Right lung (tissue), 10 donors: Measurements from ENCODE around the gene WDR55. TPM values are rescaled to one million over a fixed set of nuclear protein-coding genes. Genes with fewer than 3 reads are reported as not detected.
A peak's percentile ranks its signal among the peaks of the same experiment; 100 is the strongest.
"Not testable (repeated sequence)": the region's sequence is repeated elsewhere in the genome, so short reads cannot be mapped to it uniquely, and the experiment has no call there.

Source experiments
- DNase-seq, 2 donors: peaks; one replicate each; pipeline ENCODE4 v3.0.0-alpha.2; 2013
- long read RNA-seq, 8 donors: transcript quantifications; one replicate each; lab custom pipeline, GENCODE V29; 2026
- polyA plus RNA-seq, 5 donors: library from polyadenylated mRNA; unstranded; fragments of 120-200 nt; gene quantifications; one replicate each; pipeline versions ENCODE4 v1.2.1 to v1.2.3, GENCODE V29; 2013; ENCODE audit warnings: inconsistent platforms in 1 of 5, low replicate concordance in 1 of 5; ENCODE audit not compliant: insufficient read length in 5 of 5, insufficient read depth in 1 of 5

Gene WDR55, protein sequence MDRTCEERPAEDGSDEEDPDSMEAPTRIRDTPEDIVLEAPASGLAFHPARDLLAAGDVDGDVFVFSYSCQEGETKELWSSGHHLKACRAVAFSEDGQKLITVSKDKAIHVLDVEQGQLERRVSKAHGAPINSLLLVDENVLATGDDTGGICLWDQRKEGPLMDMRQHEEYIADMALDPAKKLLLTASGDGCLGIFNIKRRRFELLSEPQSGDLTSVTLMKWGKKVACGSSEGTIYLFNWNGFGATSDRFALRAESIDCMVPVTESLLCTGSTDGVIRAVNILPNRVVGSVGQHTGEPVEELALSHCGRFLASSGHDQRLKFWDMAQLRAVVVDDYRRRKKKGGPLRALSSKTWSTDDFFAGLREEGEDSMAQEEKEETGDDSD
- polyA plus RNA-seq = 10 to 100 TPM; 15.3 to 21.5 (median 20.5) TPM
- long read RNA-seq, donor 1, full-length matches to known transcripts = 5 of 105 reads
- long read RNA-seq, donor 1, partial matches to known transcripts = 88 of 105 reads
- long read RNA-seq, donor 1, other reads (novel, unspliced or antisense) = 12 of 105 reads
- long read RNA-seq, donor 2, full-length matches to known transcripts = 3 of 3 reads
- long read RNA-seq, donor 2, partial matches to known transcripts = 0 of 3 reads
- long read RNA-seq, donor 2, other reads (novel, unspliced or antisense) = 0 of 3 reads
- long read RNA-seq, donor 3, full-length matches to known transcripts = 2 of 82 reads
- long read RNA-seq, donor 3, partial matches to known transcripts = 54 of 82 reads
- long read RNA-seq, donor 3, other reads (novel, unspliced or antisense) = 26 of 82 reads
- long read RNA-seq, donor 4, full-length matches to known transcripts = 2 of 57 reads
- long read RNA-seq, donor 4, partial matches to known transcripts = 43 of 57 reads
- long read RNA-seq, donor 4, other reads (novel, unspliced or antisense) = 12 of 57 reads
- long read RNA-seq, donor 5, full-length matches to known transcripts = 5 of 5 reads
- long read RNA-seq, donor 5, partial matches to known transcripts = 0 of 5 reads
- long read RNA-seq, donor 5, other reads (novel, unspliced or antisense) = 0 of 5 reads
- long read RNA-seq, donor 6, full-length matches to known transcripts = 8 of 15 reads
- long read RNA-seq, donor 6, partial matches to known transcripts = 7 of 15 reads
- long read RNA-seq, donor 6, other reads (novel, unspliced or antisense) = 0 of 15 reads
- long read RNA-seq, donor 7, full-length matches to known transcripts = 6 of 6 reads
- long read RNA-seq, donor 7, partial matches to known transcripts = 0 of 6 reads
- long read RNA-seq, donor 7, other reads (novel, unspliced or antisense) = 0 of 6 reads
- long read RNA-seq, donor 8, full-length matches to known transcripts = 1 of 16 reads
- long read RNA-seq, donor 8, partial matches to known transcripts = 15 of 16 reads
- long read RNA-seq, donor 8, other reads (novel, unspliced or antisense) = 0 of 16 reads

DNA sequence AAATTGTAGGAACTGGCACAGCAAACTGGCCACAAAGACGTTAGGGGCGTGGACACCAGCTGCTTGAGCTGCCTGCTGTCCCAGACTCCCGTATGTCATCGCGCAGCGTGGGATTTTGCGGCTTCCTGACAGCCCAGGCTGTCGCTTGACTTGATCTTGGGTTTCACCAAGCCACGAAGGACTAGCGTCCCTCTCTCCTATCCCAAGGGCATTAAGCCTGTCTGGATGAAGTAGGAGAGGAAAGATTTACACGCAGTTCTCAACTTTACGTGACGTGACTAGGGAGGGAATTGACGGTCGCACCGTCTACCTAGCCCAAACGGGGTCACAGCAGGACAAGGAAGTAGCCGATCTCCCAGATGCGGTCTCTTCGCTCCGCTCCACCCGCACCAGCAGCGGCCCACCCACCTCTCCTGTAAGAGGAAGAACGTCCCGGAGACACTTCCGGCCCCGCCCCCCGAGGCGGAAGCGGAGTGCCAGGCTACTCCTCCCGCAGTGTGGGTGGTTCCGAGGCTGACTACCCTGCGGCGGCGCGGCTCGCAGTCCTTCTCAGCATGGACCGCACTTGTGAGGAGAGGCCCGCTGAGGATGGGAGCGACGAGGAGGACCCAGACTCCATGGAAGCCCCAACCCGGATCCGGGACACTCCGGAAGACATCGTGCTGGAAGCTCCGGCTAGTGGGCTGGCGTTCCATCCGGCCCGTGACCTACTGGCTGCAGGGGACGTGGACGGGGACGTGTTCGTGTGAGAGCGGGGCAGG, at the start of gene WDR55:
TSS of gene WDR55 (plus strand) at position 546 of the 761 bp plus-strand sequence. CDS start at position 555, 9 bp downstream.
- DNase-seq = peak; percentile 90

DNA sequence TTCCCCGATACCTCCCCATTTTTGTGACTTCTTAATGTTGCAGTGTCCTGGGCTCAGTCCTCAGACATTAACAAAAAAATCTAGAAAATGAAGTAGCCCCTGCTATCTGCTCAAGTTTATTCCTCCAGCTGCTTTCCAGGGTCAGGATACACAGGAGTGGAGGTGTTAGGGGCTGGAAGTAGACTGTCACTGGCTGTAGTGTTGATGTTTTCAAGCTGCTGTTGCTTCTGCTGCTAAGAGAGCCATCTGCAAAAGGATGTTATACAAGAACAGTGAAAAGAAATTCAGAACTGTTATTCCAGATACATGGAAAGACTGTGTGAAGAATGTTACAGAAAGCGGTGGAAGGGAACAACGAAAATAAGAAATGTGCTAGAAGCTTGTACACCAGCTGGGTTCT, 42.4 kb upstream of the WDR55 start:
- DNase-seq = peak; percentile 71 to 75

DNA sequence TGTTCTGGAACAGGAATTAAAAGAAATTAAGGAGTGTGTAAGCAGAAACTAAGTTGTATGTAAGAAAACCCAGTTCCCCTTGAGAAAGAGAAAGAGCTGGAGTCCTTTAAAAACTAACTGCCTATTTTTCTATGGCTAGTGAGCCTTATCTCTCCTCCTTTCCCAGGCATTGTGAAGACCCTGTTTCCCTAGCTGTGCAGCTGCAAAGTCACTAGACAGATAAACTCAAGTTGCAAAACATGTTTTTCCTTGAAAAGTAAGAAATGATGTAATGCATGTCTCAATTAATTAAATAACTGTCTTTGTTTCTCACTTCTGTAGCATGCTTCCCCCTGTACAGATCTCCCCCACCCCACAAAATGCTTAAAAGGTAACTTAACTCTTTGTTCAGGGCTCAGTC, 41.6 kb upstream of the WDR55 start:
- not testable (repeated sequence) for DNase-seq

DNA sequence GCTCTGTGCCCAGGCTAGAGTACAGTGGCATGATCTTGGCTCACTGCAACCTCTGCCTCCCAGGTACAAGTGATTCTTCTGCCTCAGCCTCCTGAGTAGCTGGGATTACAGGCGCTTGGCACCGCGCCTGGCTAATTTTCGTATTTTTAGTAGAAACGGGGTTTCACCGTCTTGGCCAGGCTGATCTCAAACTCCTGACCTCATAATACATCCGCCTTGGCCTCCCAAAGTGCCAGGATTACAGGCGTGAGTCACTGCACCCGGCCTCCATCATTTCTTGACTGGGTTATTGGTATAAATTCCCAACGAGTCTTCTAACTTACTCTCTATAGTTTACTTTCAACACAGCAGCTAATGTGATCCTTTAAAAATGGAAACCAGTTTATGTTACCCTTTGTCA, 39.8 kb upstream of the WDR55 start:
- not testable (repeated sequence) for DNase-seq

DNA sequence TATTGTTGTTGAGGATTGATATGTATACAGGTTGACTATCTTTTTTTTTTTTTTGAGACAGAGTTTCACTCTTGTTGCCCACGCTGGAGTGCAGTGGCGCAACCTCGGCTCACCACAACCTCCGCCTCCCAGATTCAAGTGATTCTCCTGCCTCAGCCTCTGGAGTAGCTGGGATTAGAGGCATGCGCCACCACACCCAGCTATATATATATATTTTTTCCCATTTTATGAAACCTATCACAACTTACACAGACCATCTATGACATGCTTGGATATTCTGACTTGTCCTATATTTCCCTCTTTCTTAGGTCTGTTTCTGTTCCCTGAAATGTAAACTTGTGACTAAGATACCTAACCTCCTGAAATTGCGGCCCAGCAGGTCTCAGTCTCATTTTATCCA, 36.7 kb upstream of the WDR55 start:
- DNase-seq = no peak

DNA sequence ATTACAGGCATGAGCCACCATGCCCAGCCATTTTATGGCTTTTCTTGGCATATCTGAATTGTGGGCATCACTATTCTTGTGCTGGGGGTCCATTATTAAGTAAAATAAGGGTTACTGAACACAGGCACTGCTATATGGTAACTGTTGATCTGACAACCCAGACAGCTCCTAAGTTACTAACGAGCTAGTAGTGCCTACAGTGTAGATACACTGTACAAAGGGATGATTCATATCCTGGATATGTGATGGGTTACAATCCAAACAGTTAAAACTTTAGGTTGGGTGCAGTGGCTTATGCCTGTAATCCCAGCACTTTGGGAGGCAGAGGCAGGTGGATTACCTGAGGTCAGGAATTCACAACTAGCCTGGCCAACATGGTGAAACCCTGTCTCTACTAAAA, 36.0 kb upstream of the WDR55 start:
- no peak for DNase-seq

DNA sequence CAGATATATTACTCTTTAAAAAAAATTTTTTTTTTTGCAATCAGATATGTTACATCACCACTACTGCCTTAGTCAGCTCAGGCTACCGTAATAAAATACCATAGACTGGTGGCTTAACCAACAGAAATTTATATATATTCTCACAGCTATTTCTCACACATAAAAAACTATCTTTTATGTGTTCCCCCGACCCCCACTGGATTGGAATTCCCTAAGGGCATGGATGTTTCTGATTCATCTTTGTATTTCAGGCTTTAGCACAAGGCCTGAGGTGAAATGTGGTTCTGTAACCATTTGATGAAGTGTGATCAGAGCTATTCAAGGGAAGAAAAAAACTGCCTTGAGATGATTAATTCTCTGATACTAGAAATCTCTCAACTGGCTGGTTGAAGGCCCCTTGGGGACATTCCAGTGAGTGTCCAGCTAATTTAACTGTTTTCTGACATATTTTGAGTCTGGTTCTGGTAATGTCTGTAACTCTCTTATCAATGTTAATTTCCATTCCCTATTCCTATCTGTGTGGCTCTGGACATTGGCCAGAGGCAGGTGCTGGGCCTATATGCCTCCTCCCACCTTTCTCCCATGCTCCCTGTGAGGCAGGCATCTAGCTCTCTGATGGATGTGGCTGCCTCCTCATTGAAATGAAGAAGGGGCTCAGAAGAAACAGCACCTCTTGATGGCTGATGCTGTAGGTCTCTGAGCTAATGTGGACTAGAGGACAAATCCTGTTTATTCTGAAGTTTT, 34.2 kb upstream of the WDR55 start:
- DNase-seq = peak in 1 of 2 donors; percentile 61

DNA sequence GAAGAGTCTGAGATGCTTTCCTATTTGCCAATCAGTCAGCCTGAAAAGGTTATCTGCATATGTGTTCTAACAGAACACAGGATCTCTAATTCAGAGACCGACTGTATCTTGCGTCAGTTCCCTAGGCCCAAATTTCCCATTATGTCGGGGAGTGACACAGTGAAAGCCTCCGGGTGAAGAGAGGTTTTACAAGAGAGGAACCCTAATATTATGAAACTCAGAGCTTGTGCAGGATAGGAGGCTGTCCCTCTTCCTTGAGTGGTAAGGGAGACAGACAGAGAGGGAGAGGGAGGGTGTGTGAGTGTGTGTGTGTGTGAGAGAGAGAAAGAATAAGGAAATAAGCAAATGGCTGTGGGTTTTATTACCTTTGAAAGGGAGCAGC, 33.7 kb upstream of the WDR55 start:
- DNase-seq = no peak

DNA sequence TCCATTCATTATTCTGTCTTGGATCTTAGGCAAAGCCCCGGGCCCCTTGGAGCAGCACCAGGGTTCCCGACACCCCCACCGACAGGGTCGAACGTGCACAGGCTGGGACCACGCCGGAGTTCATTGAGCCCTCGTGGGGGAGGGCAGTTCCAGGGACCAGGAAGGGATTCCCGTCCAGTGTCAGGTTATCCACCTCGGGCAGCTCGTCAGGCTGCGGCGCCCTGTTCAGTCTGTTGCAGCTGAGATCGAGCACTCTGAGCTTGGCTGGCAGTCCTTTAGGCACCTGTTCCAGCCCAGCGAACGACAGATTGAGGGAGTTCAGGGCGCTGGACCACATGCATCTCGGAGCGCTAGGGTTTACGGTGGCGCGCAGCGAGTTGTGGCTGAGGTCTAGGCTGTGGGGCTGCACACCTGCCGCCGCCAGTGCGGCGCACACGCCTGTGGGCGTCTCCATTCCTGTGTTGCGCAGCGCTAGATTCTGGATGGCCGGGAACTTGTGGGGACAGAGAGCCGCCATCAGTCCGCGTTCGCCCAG, 32.8 kb upstream of the WDR55 start:
- DNase-seq = no peak

DNA sequence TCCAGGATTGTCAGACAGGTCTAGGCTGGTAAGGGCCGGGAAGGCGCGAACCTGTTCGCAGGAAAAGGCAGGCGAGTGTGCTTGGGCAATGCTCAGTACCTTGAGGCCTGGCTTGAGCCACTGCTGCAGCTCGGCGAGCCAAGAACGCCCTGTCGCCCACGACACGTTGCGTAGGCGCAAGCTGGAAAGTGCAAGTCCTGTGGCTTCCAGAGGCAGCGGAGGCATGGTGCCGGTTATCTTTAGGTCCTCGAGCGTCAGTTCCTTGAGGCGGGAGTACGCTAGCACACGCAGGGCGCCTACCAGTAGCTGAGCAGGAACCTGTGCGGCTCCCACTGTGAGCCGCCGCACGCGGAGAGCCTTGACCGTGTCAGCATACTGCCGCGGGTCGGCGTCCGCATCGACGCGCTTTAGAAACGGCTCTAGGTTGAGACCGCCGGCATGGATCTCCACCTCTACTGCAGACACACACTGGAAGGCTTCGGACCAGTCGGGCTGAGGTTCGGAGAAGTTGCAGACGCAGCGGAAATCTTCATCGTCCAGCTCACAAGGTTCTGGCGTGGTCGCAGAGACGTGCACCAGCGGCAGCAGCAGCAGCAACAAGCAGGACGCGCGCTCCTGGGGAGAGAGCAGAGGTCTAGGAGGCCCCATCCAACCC, 32.2 kb upstream of the WDR55 start:
- no peak for DNase-seq

DNA sequence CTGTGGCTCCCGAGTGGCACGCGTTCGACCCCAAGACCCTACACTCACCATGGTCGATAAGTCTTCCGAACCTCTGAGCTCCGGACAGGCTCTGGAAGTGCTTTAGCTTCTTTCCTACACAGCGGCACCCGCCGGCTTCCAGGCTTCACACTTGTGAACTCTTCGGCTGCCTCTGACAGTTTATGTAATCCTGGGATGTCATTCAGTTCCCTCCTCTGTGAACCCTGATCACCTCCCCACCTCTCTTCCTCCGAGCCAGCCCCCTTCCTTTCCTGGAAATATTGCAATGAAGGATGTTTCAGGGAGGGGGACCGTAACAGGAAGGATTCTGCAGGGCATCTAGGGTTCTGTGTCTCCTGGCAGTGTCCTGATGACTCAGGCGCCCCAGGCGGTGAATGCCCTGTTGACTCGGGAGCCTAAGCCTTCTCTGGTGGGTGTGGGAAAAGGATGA, 31.7 kb upstream of the WDR55 start, which contains the start of gene CD14:
TSS of gene CD14 (minus strand) at position 155 of the 451 bp plus-strand sequence. CDS start at position 51, 104 bp downstream.
- no peak for DNase-seq

DNA sequence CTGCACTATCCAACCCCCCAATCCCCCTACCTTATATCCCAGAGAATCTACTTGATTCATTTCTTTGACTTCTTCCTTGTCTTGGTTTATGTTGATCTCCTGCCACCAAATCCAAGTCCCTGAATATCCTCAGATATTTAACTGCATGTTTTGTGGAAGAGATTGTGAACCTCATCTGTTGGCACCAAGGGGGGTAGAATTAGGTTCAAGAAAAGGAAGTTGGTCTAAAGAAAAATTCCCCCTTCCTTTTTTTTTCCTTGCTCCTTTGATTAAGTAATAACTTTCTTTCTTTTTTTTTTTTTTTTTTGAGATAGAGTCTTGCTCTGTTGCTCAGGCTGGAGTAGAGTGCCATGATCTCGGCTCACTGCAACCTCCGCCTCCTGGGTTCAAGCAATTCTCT, 31.2 kb upstream of the WDR55 start:
- DNase-seq = no peak

DNA sequence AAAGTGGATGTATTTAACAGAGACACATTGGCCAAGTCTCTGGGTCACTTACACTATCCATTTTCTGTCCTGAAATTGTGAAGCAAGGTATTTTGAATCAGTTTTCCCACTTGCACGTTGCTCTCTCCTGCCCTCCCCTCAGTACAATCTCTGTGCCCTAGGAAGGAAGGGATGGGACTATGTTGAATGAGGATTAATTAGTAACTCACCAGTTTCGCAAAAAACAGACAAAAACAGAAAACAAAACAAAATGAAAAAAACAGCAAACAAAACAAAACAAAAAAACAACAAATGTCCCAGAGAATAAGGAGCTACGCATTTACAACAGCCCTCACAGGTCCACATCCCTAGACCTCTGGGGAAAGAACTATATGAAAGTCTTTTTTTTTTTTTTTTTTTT, 30.6 kb upstream of the WDR55 start:
- DNase-seq = no peak

DNA sequence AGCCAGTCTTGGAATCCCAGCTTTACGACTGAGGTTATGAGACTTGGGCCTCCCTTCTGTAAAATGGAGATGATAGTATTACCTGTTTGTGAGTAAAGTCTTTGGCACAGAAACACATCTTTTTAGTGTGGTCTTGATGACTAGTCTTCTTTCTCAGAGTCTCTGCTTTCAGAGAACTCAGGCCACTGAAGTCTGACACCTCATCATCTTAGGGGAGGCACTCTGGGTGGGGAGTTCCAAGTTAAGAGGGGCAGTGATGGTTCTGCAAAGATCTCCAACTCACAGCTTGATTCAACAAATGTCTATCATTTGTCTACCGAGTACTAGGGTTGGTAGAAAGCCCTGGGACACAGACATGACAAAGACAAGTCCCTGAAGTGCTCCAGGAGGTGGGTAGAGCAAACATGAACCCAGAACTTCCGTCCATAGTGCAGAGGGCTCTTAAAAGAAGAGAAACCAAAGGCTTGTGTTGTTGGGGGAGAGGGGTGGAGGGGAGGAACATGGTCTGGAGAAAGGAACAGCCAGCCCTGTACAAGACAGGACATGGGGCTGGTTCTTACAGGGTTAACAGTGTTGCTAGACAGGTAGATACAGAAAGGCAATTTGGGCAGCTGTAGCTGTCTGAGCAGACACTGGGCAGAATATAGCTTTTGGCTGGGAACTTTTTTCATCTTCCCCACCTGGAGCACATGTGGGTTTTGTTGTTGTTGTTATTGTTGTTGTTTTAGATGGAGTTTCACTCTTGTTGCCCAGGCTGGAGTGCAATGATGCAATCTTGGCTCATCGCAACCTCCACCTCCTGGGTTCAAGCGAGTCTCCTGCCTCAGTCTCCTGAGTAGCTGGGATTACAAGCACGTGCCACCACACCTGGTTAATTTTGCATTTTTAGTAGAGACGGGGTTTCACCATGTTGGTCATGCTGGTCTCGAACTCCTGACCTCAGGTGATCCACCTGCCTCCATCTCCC, 29.1 kb upstream of the WDR55 start:
- DNase-seq = no peak

DNA sequence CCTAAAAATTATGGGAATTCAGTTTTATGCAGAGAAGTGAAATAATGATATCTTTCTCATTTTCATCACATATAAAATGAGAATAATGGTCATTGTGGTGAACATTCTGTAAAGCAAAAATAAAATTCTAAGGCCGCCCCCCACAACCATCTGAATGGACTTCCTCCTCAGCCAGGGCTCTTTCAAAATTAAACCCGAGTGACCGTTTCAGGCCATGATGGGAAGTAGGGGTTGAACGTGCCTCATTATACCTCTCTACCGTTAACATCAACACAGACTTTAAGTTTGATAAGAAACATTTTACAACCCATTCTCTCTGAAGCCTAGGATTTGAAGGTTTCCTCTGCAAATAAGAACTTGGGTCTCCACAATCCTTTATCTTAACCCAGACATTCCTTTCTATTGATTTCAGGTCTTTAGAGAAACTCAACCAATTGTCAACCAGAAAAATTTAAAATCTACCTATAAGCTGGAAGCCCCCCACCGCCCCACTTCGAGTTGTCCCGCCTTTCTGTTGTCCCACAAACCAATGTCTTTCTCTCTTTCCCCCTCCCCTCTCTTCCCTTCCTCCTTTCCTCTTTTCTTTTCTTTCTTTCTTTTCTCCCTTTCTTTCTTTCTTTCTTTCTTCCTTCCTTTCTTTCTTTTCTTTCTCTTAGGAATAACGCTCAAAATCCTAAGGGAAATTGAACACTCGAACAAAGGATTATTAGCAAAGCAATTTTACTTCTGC, 27.2 kb upstream of the WDR55 start:
- no peak for DNase-seq

DNA sequence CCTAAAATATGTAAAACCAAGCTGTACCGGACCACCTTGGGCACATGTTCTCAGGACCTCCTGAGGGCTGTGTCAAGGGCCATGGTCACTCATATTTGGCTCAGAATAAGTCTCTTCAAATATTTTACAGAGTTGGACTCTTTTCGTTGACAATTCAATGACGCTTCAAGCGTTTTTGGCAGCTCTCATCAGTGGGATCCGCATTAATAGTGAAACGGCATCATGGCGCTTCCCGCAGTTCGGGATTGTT, 25.9 kb upstream of the WDR55 start:
- DNase-seq = not testable (repeated sequence)
